ENCODE measurements around the gene KCNJ14.

KCNJ14 gene

DNA sequence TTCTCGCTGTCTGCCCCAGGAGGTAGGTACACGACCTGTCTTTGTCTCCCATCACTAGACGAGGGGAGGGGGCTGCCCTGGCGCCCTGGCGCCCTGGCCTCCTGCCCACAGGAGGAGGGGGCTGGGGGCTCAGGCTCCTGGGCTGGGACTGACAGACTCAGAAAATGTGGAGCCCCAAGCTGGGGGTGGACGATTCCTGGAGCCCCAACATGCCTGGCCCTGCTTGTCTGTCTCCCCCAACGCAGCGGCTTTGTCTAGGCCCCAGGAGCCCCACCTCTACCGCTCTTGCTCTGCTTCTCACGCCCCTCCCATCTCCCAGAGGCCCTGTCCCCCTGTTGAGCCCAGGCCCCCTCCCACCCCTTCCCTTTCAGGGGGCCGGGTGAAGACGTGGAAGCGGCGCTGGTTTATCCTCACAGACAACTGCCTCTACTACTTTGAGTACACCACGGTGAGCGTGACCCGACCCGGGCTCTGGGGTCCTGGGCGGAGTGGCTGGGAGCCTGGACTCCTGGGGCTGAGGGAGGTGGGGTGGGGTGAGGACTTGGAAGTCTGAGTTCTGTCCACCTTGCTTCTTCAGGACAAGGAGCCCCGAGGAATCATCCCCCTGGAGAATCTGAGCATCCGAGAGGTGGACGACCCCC, 22.4 kb downstream of the KCNJ14 start:
- Histone ChIP-seq H3K9me3 (no peaks in the 10 kb centered on the region), H3K4me1 (peaks cover 0 to 22% (median 17%) of the 10 kb centered on the region in 4 donors), H3K27ac (no peak overlapping the region), H3K36me3 (peaks cover 31 to 65% (median 59%) of the 10 kb centered on the region in 3 donors), H3K4me3 (no peak overlapping the region), H3K27me3 (no peaks in the 10 kb centered on the region)
- intact Hi-C loops (cut with DNase I; ENCODE audit: low total_unique reads), result no loop called here
- TF ChIP-seq, protein P1, sequence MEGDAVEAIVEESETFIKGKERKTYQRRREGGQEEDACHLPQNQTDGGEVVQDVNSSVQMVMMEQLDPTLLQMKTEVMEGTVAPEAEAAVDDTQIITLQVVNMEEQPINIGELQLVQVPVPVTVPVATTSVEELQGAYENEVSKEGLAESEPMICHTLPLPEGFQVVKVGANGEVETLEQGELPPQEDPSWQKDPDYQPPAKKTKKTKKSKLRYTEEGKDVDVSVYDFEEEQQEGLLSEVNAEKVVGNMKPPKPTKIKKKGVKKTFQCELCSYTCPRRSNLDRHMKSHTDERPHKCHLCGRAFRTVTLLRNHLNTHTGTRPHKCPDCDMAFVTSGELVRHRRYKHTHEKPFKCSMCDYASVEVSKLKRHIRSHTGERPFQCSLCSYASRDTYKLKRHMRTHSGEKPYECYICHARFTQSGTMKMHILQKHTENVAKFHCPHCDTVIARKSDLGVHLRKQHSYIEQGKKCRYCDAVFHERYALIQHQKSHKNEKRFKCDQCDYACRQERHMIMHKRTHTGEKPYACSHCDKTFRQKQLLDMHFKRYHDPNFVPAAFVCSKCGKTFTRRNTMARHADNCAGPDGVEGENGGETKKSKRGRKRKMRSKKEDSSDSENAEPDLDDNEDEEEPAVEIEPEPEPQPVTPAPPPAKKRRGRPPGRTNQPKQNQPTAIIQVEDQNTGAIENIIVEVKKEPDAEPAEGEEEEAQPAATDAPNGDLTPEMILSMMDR (IDR thresholded peaks at IDR 0.05), result no peak
- DNase-seq, result no peak

DNA sequence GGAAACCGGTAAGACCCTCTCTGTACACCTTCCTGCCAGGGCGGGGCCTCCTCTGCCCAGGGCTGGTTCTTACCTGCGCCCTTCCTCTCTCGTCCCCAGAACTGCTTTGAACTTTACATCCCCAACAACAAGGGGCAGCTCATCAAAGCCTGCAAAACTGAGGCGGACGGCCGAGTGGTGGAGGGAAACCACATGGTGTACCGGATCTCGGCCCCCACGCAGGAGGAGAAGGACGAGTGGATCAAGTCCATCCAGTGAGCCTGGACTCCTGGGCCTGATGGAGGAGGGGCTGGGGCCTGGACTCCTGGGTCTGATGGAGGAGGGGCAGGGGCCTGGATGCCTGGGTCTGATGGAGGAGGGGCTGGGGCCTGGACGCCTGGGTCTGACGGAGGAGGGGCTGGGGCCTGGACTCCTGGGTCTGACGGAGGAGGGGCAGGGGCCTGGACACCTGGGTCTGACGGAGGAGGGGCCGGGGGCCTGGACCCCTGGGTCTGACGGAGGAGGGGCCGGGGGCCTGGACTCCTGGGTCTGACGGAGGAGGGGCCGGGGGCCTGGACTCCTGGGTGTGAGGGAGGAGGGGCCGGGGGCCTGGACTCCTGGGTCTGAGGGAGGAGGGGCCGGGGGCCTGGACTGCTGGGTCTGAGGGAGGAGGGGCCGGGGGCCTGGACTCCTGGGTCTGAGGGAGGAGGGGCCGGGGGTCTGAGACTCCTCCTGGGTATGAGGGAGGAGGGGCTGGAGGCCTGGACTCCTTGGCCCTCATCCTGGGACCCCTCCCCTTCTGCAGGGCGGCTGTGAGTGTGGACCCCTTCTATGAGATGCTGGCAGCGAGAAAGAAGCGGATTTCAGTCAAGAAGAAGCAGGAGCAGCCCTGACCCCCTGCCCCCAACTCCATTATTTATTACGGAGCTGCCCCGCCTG, 23.2 kb downstream of the KCNJ14 start:
- TF ChIP-seq, protein P1 (IDR thresholded peaks at IDR 0.05), result no peak
- no peak overlapping the region for H3K27ac ChIP-seq

DNA sequence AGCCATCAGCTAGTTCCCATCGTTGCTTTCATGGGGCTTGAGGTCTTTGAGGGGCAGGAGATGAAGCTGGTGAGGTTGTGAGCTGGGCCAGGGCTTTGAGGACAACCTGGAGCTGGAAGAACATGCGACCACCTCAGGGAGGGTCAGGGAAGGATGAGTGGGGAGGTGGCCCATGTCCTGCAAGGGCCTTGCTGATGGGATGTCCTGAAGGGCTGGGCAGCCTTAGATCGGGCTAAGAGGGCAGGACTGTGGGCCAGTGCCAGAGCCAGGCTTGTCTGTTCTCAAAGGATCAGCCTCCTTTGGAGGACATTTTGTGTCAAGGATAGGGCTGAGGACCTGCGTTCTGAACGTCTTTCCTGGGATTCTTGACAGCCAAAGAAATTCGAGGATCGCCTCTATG, 24.3 kb downstream of the KCNJ14 start:
- intact Hi-C loops (cut with DNase I; ENCODE audit: low total_unique reads), result no loop called here
- Histone ChIP-seq H3K36me3 (peaks cover 13 to 47% (median 41%) of the 10 kb centered on the region in 3 donors), H3K9me3 (no peaks in the 10 kb centered on the region), H3K4me3 (peak overlapping the region in 1 of 2 donors; percentile 78), H3K27ac (peak overlapping the region; percentile 94 to 96), H3K4me1 (peaks cover 0 to 19% (median 17%) of the 10 kb centered on the region in 4 donors), H3K27me3 (no peaks in the 10 kb centered on the region)
- DNase-seq, result no peak
- TF ChIP-seq, protein P1 (IDR thresholded peaks at IDR 0.05), result no peak

More for the DNA sequence above, 23.2 kb downstream of the KCNJ14 start:
- no peaks in the 10 kb centered on the region for H3K27me3 ChIP-seq
- H3K36me3 ChIP-seq, result peaks cover 24 to 58% (median 52%) of the 10 kb centered on the region in 3 donors
- intact Hi-C loops (cut with DNase I; ENCODE audit: low total_unique reads), result no loop called here
- no peak overlapping the region for H3K4me3 ChIP-seq
- peaks cover 0 to 19% (median 17%) of the 10 kb centered on the region in 4 donors for H3K4me1 ChIP-seq
- no peaks in the 10 kb centered on the region for H3K9me3 ChIP-seq
- no peak for DNase-seq

DNA sequence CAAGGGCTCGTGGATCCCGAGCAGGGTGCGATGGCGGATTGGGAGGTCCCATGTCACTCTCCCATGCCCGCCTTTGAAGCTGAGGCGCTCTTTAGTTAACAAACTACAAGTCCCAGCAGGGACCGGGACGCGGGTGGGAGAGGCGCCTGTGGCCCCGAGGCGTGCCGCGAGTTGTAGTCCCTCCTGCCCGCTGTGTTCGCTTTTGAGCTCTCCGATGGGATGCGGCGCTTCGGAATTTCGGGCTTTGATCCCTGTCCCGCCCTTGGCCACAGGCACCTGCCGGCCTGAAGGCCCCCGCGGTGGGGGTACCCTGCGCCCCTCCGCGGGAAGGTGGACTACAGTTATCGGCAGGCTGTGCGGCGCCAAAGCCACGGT, 24.8 kb downstream of the KCNJ14 start:
- intact Hi-C loops (cut with DNase I; ENCODE audit: low total_unique reads), result no loop called here
- H3K4me1 ChIP-seq, result peaks cover 0 to 19% (median 15%) of the 10 kb centered on the region in 4 donors
- TF ChIP-seq, protein P1 (IDR thresholded peaks at IDR 0.05), result no peak

DNA sequence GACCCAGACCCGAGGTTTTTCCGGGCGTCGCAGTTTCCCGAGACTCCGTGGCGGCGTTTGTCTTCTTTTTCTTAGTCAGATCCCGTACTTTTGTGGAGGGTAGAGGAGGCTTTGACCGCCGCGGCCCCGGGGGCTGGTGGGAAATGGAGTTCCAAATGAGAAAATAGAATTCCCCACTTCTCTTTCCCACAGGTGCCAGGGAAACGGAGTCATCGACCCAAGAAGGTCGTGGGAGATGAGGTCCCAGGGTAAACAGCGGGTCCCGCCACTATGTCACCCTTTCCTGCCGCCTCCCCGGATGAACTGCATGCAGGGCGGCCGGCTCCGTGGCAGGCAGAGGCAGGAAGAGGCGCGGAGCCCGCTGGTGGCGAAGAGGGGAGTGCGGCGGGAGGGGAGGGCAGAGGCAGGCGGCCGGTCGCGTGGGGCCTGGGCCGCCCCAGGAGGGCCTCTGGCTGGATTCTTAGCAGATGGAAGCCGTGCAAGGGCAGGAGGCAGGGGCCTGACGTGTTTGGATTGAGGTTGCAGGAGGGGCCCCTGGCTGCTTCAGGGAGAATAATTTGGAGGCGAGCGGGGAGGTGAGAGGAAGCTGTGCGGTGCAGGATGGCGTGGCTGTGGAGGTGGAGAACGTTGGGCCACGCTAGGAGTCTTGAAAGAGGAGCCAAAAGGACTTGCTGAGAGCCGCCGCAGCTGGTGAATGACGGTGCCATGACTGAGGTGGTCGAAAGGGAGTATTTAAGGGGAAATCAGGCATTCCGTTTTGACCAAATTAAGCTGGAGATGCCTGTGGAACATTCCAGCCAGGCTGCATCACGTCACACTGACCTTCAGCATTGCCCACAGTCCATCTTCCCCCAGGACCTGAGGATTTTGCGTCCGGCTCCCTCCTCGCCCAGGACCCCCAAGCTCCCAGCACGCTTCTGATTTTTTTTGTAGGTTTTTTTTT, 25.5 kb downstream of the KCNJ14 start:
- H3K27ac ChIP-seq, result peak overlapping the region; percentile 94 to 96
- TF ChIP-seq, protein P1 (IDR thresholded peaks at IDR 0.05), result peak in 1 of 2 experiments; percentile 22
- peaks cover 0 to 4% of the 10 kb centered on the region in 2 donors for H3K27me3 ChIP-seq
- peak overlapping the region; percentile 60 to 78 for H3K4me3 ChIP-seq
- peak in 1 of 2 donors; percentile 53 for DNase-seq
- no peaks in the 10 kb centered on the region for H3K9me3 ChIP-seq
- H3K36me3 ChIP-seq, result peaks cover 1 to 35% (median 29%) of the 10 kb centered on the region in 3 donors
- peaks cover 0 to 19% (median 15%) of the 10 kb centered on the region in 4 donors for H3K4me1 ChIP-seq
- intact Hi-C loops (cut with DNase I; ENCODE audit: low total_unique reads), result no loop called here

More for the DNA sequence above, 24.8 kb downstream of the KCNJ14 start:
- Histone ChIP-seq H3K27ac (peak overlapping the region; percentile 94 to 96), H3K9me3 (no peaks in the 10 kb centered on the region), H3K4me3 (peak overlapping the region; percentile 60 to 78), H3K36me3 (peaks cover 8 to 42% (median 36%) of the 10 kb centered on the region in 3 donors), H3K27me3 (peaks cover 0 to 2% of the 10 kb centered on the region in 2 donors)
- peak; percentile 69 to 87 for DNase-seq

All from tibial artery (tissue), 4 donors.